H1 (cell line): ENCODE measurements around the gene GAK. TPM values are rescaled to one million over a fixed set of nuclear protein-coding genes. Genes with fewer than 3 reads are reported as not detected.

Experiments used
- BRCA1 ChIP-seq: IDR thresholded peaks from 2 replicates; pipeline ENCODE4 v1.6.1; 2012; ENCODE audit warnings: low read depth, low read length, improper control_type of control experiment
- CBX5 ChIP-seq: fragments of 300-800, 300-1000 bp; sonication (generic); IDR thresholded peaks from 2 replicates; pipeline ENCODE4 v1.7.1; 2016; ENCODE audit warnings: antibody characterized with exemption, low read length, low read depth
- polyA plus RNA-seq, 7 experiments: library from polyadenylated mRNA; depleted of rRNA in 3 of 7; stranded (reverse) in 5 of 7; unstranded in 2 of 7; fragments of >200 nt in 5 of 7; fragments of 200-250 nt in 2 of 7; gene quantifications; 1 replicate in 5 of 7; 2 replicates in 1 of 7; 4 replicates in 1 of 7; pipeline versions ENCODE4 v1.2.1 to v1.2.3, GENCODE V29; 2011 to 2013; ENCODE audit warnings: missing spikeins in 2 of 7, mixed read lengths in 2 of 7
- total RNA-seq: library from RNA; stranded (reverse); fragmentation: NEBNext Ultra II Directional; extraction: Animal tissue kit (Norgen Biotek cat#: 25700); gene quantifications from 2 replicates; pipeline ENCODE4 v1.2.1, GENCODE V29; 2021

The GAK gene
- total and polyA plus RNA-seq, 2 of the 8 experiments (the other 6 are each of a cell fraction or from before 2014, with no cell fraction given), result 31.5 to 70.8 TPM

GRCh38 chr4:834368-835147 lies 97.6 kb downstream of the GAK start (continued):
- TF ChIP-seq BRCA1 (no peak), CBX5 (no peak)
